SJCRH30 (cell line): ENCODE results near the gene CCDC91. TPM values are rescaled to one million over a fixed set of nuclear protein-coding genes. Genes with fewer than 3 reads are reported as not detected.

Experiments used
- DNase-seq, 2 experiments: peaks; one replicate each; pipeline ENCODE4 v3.0.0-alpha.2; 2015 to 2020
- H3K27ac ChIP-seq: fragments of 250-450 bp; sonication (Bioruptor Pico); 2 replicates; pipeline ENCODE4 v1.5.1; 2020; ENCODE audit warnings: mild to moderate bottlenecking, moderate library complexity
- H3K27me3 ChIP-seq: fragments of 250-450 bp; sonication (Bioruptor Pico); 2 replicates; pipeline ENCODE4 v1.5.1; 2020; ENCODE audit warnings: mild to moderate bottlenecking, moderate library complexity
- H3K36me3 ChIP-seq: fragments of 250-450 bp; sonication (Bioruptor Pico); 2 replicates; pipeline ENCODE4 v1.5.1; 2020; ENCODE audit warnings: mild to moderate bottlenecking, moderate library complexity
- H3K4me1 ChIP-seq: fragments of 250-450 bp; sonication (Bioruptor Pico); 2 replicates; pipeline ENCODE4 v1.5.1; 2020; ENCODE audit warnings: mild to moderate bottlenecking, moderate library complexity
- H3K4me3 ChIP-seq: fragments of 250-450 bp; sonication (Bioruptor Pico); 2 replicates; pipeline ENCODE4 v1.5.1; 2020; ENCODE audit warnings: mild to moderate bottlenecking, moderate library complexity
- H3K9me3 ChIP-seq: fragments of 250-450 bp; sonication (Bioruptor Pico); replicated peaks from 2 replicates; pipeline ENCODE4 v1.5.1; 2020; ENCODE audit warnings: mild to moderate bottlenecking, moderate library complexity
- total RNA-seq: library from RNA; depleted of rRNA; stranded (reverse); fragments of >200 nt; shearing (Covaris generic); gene quantifications from 2 replicates; pipeline ENCODE4 v1.2.3, GENCODE V29; 2014

The CCDC91 gene
- total RNA-seq, 1 experiment from 2014 or later, result 46.8 TPM

- Histone ChIP-seq H3K27ac (no peak overlapping the region), H3K4me3 (no peak overlapping the region), H3K36me3 (no peaks in the 10 kb centered on the region), H3K27me3 (no peaks in the 10 kb centered on the region), H3K4me1 (no peaks in the 10 kb centered on the region), H3K9me3 (no peaks in the 10 kb centered on the region)
- DNase-seq, result no peak
Measured at GRCh38 chr12:28232211-28232928, 42.1 kb downstream of the CCDC91 start.

GRCh38 chr12:28234444-28234843, 44.2 kb downstream of the CCDC91 start:
- H3K27me3 ChIP-seq, result no peaks in the 10 kb centered on the region
- no peak overlapping the region for H3K27ac ChIP-seq
- no peak overlapping the region for H3K4me3 ChIP-seq
- no peaks in the 10 kb centered on the region for H3K4me1 ChIP-seq
- no peaks in the 10 kb centered on the region for H3K9me3 ChIP-seq
- no peak for DNase-seq
- H3K36me3 ChIP-seq, result no peaks in the 10 kb centered on the region

GRCh38 chr12:28235015-28235414, 44.8 kb downstream of the CCDC91 start:
- no peaks in the 10 kb centered on the region for H3K36me3 ChIP-seq
- H3K9me3 ChIP-seq, result no peaks in the 10 kb centered on the region
- no peak overlapping the region for H3K4me3 ChIP-seq
- no peak for DNase-seq
- no peaks in the 10 kb centered on the region for H3K4me1 ChIP-seq
- no peak overlapping the region for H3K27ac ChIP-seq
- H3K27me3 ChIP-seq, result no peaks in the 10 kb centered on the region

- no peak overlapping the region for H3K4me3 ChIP-seq
- H3K4me1 ChIP-seq, result no peaks in the 10 kb centered on the region
- H3K27me3 ChIP-seq, result no peaks in the 10 kb centered on the region
- no peaks in the 10 kb centered on the region for H3K36me3 ChIP-seq
- DNase-seq, result no peak
- H3K27ac ChIP-seq, result no peak overlapping the region
- no peaks in the 10 kb centered on the region for H3K9me3 ChIP-seq
Measured at GRCh38 chr12:28235985-28236384, 45.7 kb downstream of the CCDC91 start.

- peak in 1 of 2 experiments; percentile 3 for DNase-seq
- Histone ChIP-seq H3K36me3 (no peaks in the 10 kb centered on the region), H3K27ac (no peak overlapping the region), H3K4me3 (no peak overlapping the region), H3K4me1 (no peaks in the 10 kb centered on the region), H3K9me3 (no peaks in the 10 kb centered on the region), H3K27me3 (no peaks in the 10 kb centered on the region)
Measured at GRCh38 chr12:28237423-28237822, 47.2 kb downstream of the CCDC91 start.

- Histone ChIP-seq H3K27ac (no peak overlapping the region), H3K4me3 (no peak overlapping the region), H3K27me3 (no peaks in the 10 kb centered on the region), H3K9me3 (no peaks in the 10 kb centered on the region; the same call in 1 of the 2 replicates), H3K4me1 (no peaks in the 10 kb centered on the region), H3K36me3 (no peaks in the 10 kb centered on the region)
- no peak for DNase-seq
Measured at GRCh38 chr12:28239918-28240317, 49.7 kb downstream of the CCDC91 start.

- no peaks in the 10 kb centered on the region for H3K27me3 ChIP-seq
- no peak overlapping the region for H3K4me3 ChIP-seq
- no peaks in the 10 kb centered on the region; the same call in 1 of the 2 replicates for H3K9me3 ChIP-seq
- DNase-seq, result no peak
- no peaks in the 10 kb centered on the region for H3K4me1 ChIP-seq
- H3K27ac ChIP-seq, result no peak overlapping the region
- H3K36me3 ChIP-seq, result peaks cover 2% of the 10 kb centered on the region; the same call in 1 of the 2 replicates
Measured at GRCh38 chr12:28240853-28241252, 50.6 kb downstream of the CCDC91 start.

GRCh38 chr12:28242129-28242495, 51.9 kb downstream of the CCDC91 start:
- DNase-seq, result no peak
- Histone ChIP-seq H3K9me3 (no peaks in the 10 kb centered on the region; the same call in 1 of the 2 replicates), H3K27me3 (no peaks in the 10 kb centered on the region), H3K4me3 (no peak overlapping the region), H3K36me3 (peaks cover 2% of the 10 kb centered on the region; the same call in 1 of the 2 replicates), H3K27ac (no peak overlapping the region), H3K4me1 (no peaks in the 10 kb centered on the region)

GRCh38 chr12:28242496-28243309, 52.4 kb downstream of the CCDC91 start:
- Histone ChIP-seq H3K36me3 (peaks cover 2% of the 10 kb centered on the region; the same call in 1 of the 2 replicates), H3K27ac (no peak overlapping the region), H3K9me3 (no peaks in the 10 kb centered on the region; the same call in 1 of the 2 replicates), H3K27me3 (no peaks in the 10 kb centered on the region), H3K4me3 (no peak overlapping the region), H3K4me1 (no peaks in the 10 kb centered on the region)
- DNase-seq, result no peak

GRCh38 chr12:28243310-28243633, 53.0 kb downstream of the CCDC91 start:
- no peaks in the 10 kb centered on the region for H3K27me3 ChIP-seq
- H3K9me3 ChIP-seq, result no peaks in the 10 kb centered on the region; the same call in 1 of the 2 replicates
- H3K4me3 ChIP-seq, result no peak overlapping the region
- H3K4me1 ChIP-seq, result no peaks in the 10 kb centered on the region
- no peak for DNase-seq
- H3K36me3 ChIP-seq, result peaks cover 2% of the 10 kb centered on the region; the same call in 1 of the 2 replicates
- no peak overlapping the region for H3K27ac ChIP-seq

- no peak for DNase-seq
- no peaks in the 10 kb centered on the region for H3K27me3 ChIP-seq
- no peak overlapping the region for H3K4me3 ChIP-seq
- no peaks in the 10 kb centered on the region for H3K4me1 ChIP-seq
- no peaks in the 10 kb centered on the region; the same call in 1 of the 2 replicates for H3K9me3 ChIP-seq
- no peak overlapping the region for H3K27ac ChIP-seq
- peaks cover 4% of the 10 kb centered on the region; the same call in 1 of the 2 replicates for H3K36me3 ChIP-seq
Measured at GRCh38 chr12:28247806-28248205, 57.5 kb downstream of the CCDC91 start.

- no peak for DNase-seq
- H3K4me1 ChIP-seq, result no peaks in the 10 kb centered on the region
Measured at GRCh38 chr12:28248555-28249145, 58.4 kb downstream of the CCDC91 start.

GRCh38 chr12:28253161-28253641, 62.9 kb downstream of the CCDC91 start:
- no peaks in the 10 kb centered on the region for H3K9me3 ChIP-seq
- H3K27me3 ChIP-seq, result no peaks in the 10 kb centered on the region
- no peak overlapping the region for H3K27ac ChIP-seq
- H3K4me1 ChIP-seq, result no peaks in the 10 kb centered on the region
- H3K4me3 ChIP-seq, result no peak overlapping the region
- DNase-seq, result no peak
- H3K36me3 ChIP-seq, result peaks cover 2% of the 10 kb centered on the region; the same call in 1 of the 2 replicates

More at GRCh38 chr12:28248555-28249145, 58.4 kb downstream of the CCDC91 start:
- no peak overlapping the region for H3K4me3 ChIP-seq
- no peaks in the 10 kb centered on the region for H3K27me3 ChIP-seq
- no peaks in the 10 kb centered on the region; the same call in 1 of the 2 replicates for H3K9me3 ChIP-seq
- H3K36me3 ChIP-seq, result peaks cover 4% of the 10 kb centered on the region; the same call in 1 of the 2 replicates
- no peak overlapping the region for H3K27ac ChIP-seq

GRCh38 chr12:28257411-28257810, 67.2 kb downstream of the CCDC91 start:
- Histone ChIP-seq H3K36me3 (peaks cover 7% of the 10 kb centered on the region), H3K27me3 (no peaks in the 10 kb centered on the region), H3K4me3 (no peak overlapping the region), H3K27ac (no peak overlapping the region), H3K9me3 (no peaks in the 10 kb centered on the region), H3K4me1 (no peaks in the 10 kb centered on the region)
- no peak for DNase-seq

GRCh38 chr12:28258998-28259397, 68.7 kb downstream of the CCDC91 start:
- no peak overlapping the region for H3K27ac ChIP-seq
- no peaks in the 10 kb centered on the region for H3K9me3 ChIP-seq
- DNase-seq, result no peak
- H3K4me3 ChIP-seq, result no peak overlapping the region
- H3K27me3 ChIP-seq, result no peaks in the 10 kb centered on the region
- H3K4me1 ChIP-seq, result no peaks in the 10 kb centered on the region
- peaks cover 6% of the 10 kb centered on the region for H3K36me3 ChIP-seq
